ENCODE data around the gene RHOF.
A peak's percentile ranks its signal among the peaks of the same experiment; 100 is the strongest.

Gene RHOF

GRCh38 chr12:121819212-121819949 lies 25.9 kb upstream of the RHOF start:
- DNase-seq: no peak

GRCh38 chr12:121817648-121818043 lies 24.2 kb upstream of the RHOF start:
- no peak for DNase-seq

DNA sequence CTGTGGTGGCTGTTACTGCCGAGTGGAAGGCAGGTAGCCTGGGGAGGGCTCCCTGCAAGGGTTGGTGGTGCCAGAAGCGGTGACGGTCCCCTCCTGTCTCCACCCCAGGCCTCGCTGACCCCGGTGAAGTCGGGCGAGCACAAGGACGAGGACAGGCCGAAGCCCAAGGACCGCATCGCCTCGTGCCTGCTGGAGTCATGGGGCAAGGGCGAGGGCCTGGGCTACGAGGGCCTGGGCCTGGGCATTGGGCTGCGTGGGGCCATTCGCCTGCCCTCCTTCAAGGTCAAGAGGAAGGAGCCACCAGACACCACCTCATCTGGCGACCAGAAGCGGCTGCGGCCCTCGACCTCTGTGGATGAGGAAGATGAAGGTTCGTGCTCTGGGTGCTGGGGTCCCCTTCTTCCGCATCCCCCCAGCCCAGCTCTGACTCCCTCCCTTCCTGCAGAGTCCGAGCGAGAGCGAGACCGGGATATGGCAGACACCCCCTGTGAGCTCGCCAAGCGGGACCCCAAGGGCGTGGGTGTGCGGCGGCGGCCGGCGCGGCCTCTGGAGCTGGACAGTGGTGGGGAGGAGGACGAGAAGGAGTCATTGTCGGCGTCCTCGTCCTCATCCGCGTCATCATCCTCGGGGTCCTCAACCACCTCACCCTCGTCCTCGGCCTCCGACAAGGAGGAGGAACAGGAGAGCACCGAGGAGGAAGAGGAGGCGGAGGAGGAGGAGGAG lies 23.6 kb upstream of the RHOF start:
- DNase-seq: no peak

DNA sequence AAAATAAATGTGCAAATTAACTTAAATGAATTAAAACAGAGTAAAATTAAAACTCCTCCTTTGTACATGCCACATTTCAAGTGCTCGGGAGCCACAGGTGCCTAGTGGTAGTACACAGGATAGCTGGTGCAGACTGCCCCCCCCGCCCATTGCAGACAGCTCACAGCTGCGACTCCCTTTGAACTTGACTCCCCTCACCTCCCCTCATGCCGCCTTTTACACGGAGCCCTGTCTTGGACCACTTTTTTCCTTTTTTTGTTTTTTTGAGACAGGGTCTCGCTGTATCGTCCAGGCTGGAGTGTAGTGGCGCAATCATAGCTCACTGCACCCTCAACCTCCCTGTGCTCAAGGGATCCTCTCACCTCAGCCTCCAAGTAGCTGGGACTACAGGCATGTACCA lies 21.8 kb upstream of the RHOF start:
- no peak for DNase-seq

GRCh38 chr12:121814429-121815119 lies 21.1 kb upstream of the RHOF start:
- no peak for DNase-seq

DNA sequence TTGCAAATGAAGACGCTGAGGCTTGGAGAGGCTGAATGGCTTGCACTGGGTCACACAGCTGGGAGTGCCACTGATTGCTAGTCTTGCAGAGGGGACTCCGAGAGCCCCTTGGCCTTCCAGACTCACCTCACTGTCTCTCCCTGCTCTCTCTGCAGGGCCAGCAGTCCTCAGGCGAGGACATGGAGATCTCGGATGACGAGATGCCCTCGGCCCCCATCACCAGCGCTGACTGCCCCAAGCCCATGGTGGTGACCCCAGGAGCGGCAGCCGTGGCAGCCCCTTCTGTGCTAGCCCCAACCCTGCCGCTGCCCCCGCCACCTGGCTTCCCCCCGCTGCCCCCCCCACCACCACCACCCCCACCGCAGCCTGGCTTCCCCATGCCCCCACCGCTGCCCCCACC lies 20.5 kb upstream of the RHOF start:
- no peak for DNase-seq

DNA sequence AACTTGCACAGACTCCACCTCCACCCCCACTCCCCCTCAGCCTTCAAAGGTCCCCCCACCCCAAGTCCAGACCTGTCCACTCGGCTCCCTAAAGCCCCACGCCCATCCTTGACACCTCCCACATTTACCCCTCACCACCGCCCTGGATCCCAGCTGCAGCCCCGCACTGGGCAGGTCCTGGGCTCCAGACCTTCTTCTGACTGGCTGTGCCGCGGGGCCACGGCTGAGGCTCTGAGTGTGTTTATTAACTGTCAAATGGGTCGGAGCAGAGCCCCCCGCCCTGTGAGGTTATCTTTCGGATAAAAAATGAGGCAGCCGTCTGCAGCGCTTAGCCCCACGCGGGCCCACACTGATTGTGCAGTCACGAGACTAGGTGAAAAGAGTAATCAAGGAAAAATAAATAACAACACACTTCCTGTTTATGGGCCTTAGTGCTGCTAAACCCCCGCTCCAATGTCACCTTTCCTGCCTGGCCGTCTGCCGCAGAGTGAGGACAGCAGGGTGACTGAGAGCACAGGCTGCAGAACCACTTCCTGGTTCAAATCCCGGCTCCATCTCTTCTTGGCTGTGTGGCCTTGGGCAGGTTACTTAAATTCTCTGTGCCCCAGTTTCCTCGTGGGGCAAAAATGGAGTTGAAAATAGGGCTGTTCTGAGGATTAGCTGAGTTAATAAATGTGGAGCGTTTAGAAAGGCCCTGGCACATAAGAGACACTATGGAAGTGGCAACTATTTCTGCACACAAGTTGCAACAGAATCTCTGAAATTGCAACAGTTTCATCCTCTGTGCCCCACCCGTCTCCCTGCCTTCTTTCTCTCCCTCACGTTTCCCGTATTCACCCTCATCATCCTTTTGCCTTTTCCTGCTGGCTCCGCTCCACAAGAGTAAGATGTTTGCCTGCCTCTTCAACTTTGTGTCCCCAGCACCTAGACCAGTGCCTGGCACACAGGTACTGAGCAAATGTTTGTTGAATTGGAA lies 19.7 kb upstream of the RHOF start:
- DNase-seq: no peak

DNA sequence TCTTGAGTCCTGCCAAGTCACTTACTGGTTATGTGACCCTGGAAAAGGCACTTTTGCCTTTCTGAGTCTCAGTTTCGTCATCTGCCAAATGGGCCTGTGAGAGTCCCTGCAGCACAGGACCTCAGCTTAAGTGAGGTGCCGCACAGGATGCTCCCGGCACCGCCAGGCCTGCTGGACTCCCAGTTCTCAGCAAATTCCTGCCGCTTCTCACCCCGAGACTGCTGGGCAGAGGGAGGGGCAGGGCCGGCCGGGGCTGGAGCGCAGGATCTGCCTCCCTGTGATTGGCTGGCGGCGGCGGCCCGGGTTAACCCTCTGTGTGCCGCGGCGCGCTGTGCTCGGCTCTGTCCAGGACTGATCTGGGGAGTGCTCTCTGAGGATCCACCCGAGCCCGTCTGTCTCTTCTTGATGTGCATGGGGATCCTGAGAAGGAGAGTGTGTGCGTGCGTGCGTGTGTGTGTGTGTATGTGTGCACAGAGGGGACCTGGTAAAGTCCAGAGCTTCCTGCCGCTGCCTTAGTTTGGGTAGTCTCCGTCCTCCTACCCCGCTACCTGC lies 18.9 kb upstream of the RHOF start:
- peak in 39 of 51 donors; percentile 6 to 67 (median 40) for DNase-seq

- DNase-seq: peak in 43 of 51 donors; percentile 18 to 82 (median 43)
Measured at GRCh38 chr12:121811434-121812319, 18.2 kb upstream of the RHOF start.

DNA sequence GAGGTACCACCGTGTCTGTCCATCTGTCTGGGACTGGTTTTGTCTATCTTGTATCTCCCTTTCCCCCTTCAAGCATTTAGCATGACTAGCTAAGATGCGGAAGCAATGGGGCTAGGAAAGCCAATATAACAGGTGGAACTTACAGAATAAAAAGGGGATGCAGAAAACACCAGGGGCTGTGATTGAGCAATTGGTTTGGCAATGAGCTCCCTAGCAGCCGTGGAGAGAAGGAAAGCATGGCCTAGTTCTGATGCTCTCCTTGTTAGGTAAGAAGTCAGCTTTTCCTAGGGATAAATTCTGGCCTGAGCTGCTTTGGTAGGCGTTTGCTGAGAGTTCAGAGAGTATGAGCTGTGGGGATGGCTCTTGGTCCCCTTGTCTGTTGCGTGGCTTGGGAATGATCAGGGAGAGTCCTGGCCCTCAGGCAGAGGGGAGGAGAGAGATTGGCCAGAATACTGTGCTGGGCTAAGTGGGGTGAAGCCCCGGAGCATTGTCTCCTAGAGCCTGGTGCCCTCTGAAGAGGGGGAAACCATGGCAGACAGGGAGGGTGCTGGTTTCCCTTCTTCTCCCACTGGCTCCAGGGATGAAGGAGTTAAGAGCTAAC lies 17.4 kb upstream of the RHOF start:
- no peak for DNase-seq

DNA sequence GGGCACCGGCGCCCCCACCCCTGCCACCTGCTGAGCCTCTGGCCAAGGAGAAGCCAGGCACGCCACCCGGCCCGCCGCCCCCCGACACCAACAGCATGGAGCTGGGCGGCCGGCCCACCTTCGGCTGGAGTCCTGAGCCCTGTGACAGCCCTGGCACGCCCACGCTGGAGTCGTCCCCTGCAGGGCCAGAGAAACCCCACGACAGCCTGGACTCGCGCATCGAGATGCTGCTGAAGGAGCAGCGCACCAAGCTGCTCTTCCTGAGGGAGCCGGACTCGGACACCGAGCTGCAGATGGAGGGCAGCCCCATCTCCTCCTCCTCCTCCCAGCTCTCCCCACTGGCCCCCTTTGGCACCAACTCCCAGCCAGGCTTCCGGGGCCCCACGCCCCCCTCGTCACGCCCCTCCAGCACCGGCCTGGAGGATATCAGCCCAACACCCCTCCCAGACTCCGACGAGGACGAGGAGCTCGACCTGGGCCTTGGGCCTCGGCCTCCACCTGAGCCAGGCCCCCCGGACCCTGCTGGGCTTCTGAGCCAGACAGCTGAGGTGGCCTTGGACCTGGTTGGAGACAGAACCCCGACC lies 16.8 kb upstream of the RHOF start:
- no peak for DNase-seq

DNA sequence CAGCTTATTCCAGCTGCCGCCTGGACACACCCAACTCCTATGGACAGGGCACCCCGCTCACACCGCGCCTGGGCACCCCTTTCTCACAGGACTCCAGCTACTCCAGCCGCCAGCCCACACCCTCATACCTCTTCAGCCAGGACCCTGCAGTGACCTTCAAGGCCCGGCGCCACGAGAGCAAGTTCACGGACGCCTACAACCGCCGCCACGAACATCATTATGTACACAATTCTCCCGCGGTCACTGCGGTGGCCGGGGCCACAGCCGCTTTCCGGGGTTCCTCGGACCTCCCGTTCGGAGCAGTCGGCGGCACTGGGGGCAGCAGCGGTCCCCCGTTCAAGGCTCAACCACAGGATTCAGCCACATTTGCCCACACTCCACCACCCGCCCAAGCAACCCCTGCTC lies 16.2 kb upstream of the RHOF start:
- DNase-seq: no peak

DNA sequence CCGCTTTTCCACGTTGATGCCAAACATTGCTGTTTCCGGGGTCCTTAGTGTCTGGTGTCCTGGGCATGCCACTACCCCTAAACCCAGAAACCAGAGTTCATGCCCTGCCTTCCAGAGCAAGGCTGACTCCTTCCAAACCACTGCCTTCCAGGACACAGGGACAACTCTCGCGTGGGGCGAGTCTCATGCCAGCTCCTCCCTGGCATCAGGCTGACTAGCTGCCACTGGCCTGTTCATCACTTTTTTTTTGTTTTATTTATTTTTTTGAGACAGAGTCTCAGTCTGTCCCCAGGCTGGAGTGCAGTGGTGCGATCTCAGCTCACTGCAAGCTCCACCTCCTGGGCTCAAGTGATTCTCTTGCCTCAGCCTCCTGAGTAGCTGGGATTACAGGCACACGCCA lies 15.1 kb upstream of the RHOF start:
- DNase-seq: no peak

GRCh38 chr12:121807642-121808347 lies 14.3 kb upstream of the RHOF start:
- DNase-seq: no peak

DNA sequence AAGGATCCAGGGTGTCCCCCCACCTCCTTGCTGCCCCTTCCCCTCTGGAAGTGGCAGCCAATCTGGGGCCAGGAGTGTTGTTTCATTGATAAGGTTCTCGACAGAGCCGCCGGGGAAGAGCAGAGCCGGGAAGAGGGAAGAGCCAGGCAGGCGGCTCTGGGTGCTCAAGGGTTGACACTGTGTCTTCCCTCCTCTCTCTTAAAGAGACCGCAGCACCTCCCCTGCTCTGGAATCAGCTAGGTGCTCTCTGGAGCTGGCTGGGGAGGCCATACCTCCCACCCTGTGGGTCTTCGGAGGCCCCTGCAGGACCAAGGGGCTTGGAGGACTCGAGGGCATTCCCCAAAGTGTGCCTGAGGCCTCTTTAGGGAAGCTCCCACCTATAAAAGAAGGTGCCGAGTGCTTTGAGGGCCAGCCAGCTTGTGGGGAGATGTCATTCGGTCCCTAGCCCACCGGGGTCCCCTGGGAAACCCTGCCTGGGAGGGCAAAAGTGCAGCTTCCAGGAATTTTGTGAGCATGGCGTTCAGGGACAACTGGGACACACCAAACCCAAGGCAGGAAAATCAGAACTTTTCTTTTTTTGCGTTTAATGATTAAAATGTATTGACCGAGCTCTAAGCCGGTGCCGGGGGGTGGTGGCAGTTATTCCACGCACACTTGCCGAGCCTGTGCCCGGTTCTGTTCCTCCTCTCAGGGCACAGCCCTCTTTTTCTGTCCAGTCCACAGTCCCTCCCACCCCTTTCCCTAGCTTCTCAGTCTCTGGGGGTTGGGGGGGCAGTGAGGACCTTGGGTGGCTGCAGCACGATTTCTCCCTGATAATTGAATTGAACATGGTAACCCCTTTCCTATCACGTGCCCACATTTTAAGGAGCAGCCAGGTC lies 13.3 kb upstream of the RHOF start:
- peak in 10 of 51 donors; percentile 4 to 38 (median 22) for DNase-seq

DNA sequence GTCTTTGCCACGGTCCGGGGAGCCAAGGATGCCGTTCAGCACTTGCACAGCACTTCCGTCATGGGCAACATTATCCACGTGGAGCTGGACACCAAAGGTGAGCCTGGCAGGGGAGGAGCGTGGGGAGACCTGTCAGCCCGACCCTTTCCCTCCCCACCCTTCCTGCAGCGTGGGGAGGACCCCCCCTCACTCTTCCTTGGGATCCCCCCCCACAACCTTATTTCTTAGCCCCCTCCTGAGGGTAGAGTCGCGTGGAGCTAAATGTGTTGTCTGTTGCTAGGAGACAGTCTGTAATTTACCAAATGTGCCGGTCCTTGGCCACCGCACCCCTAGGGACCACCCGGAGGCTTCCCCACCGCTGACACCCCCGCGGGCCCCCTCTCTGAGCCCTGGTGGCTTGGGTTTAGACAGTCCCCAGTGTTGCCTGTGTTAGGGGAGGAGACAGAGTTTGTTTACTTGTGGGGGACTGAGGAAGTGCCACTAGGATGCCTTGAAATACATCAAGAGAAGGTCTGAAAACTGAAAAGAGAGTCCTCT lies 12.6 kb upstream of the RHOF start:
- DNase-seq: peak in 1 of 51 donors; percentile 22
